Panc1 (cell line): ENCODE measurements around the gene PTK6. TPM values are rescaled to one million over a fixed set of nuclear protein-coding genes. Genes with fewer than 3 reads are reported as not detected.

Experiments
- ATAC-seq: fragments of 200-7000 bp; cut with Tn5 transposase; 2 replicates; pipeline ENCODE4 v1.9.1; 2020; ENCODE audit warnings: mild to moderate bottlenecking, moderate library complexity
- BruUV-seq: library from RNA; stranded (reverse); fragments of 400-500 nt; replicated peaks from 2 replicates; lab custom pipeline; 2021; lab: Mats Ljungman, UMichigan
- CTCF ChIA-PET: fragments of 300-600 bp; sonication (Branson Sonifier 250); formaldehyde crosslinking; loops from one replicate; lab custom pipeline; 2022; ENCODE audit warnings: antibody characterized with exemption; lab: Charles Lee
- POLR2A ChIA-PET: fragments of 300-600 bp; sonication (Branson Sonifier 250); formaldehyde crosslinking; loops from one replicate; lab custom pipeline; 2022; ENCODE audit warnings: antibody characterized with exemption; lab: Charles Lee
- DNase-seq: peaks from one replicate; pipeline ENCODE4 v3.0.0-alpha.2; 2010; ENCODE audit warnings: low read depth, low spot score
- H3K27ac ChIP-seq: 2 replicates; pipeline ENCODE4 v1.5.1; 2011; ENCODE audit warnings: mild to moderate bottlenecking, low read length, inconsistent platforms
- H3K27me3 ChIP-seq: fragments of 200-500 bp; sonication (Bioruptor generic); 2 replicates; pipeline ENCODE4 v1.6.0; 2014; ENCODE audit warnings: low read length, inconsistent platforms; ENCODE audit not compliant: control insufficient read depth, insufficient read depth
- H3K36me3 ChIP-seq: fragments of 200-500 bp; sonication (Bioruptor generic); 2 replicates; pipeline ENCODE4 v1.5.1; 2014; ENCODE audit warnings: inconsistent platforms, mild to moderate bottlenecking, low read length, moderate library complexity; ENCODE audit not compliant: control insufficient read depth, insufficient read depth
- H3K4me1 ChIP-seq: 2 replicates; pipeline ENCODE4 v1.5.1; 2011; ENCODE audit warnings: inconsistent platforms, mild to moderate bottlenecking, low read length, moderate library complexity; ENCODE audit not compliant: control insufficient read depth, insufficient read depth
- H3K4me3 ChIP-seq, 2 experiments: 2 replicates each; pipeline ENCODE4 v1.5.1; 2011 to 2012; ENCODE audit warnings: low read depth in 2 of 2, low read length in 2 of 2, mild to moderate bottlenecking in 2 of 2, inconsistent platforms in 1 of 2, moderate library complexity in 1 of 2
- H3K9me3 ChIP-seq: fragments of 200-500 bp; sonication (Bioruptor generic); 2 replicates; pipeline ENCODE4 v1.5.1; 2014; ENCODE audit warnings: low read depth, mild to moderate bottlenecking, inconsistent platforms, low read length, moderate library complexity; ENCODE audit not compliant: control insufficient read depth, insufficient read depth
- POLR2AphosphoS5 ChIP-seq: IDR thresholded peaks from 2 replicates; pipeline ENCODE4 v1.6.1; 2012; ENCODE audit warnings: mild to moderate bottlenecking, low read depth, low read length, moderate library complexity
- REST ChIP-seq, 2 experiments: IDR thresholded peaks; 2 replicates each; pipeline ENCODE4 v1.6.1; 2011 to 2012; ENCODE audit warnings: low read depth in 2 of 2, control low read depth in 1 of 2, low read length in 1 of 2, mild to moderate bottlenecking in 1 of 2, moderate library complexity in 1 of 2; ENCODE audit not compliant: insufficient read depth in 1 of 2
- in situ Hi-C: cut with HindIII; loops from 2 replicates; pipeline ENCODE4 v1.10.0; 2016; ENCODE audit warnings: low sequenced_read_pairs, low pct_unique_long_range_greater_than_20kb
- intact Hi-C: fragments of 100-400 bp; cut with micrococcal nuclease; formaldehyde crosslinking; loops from one replicate; pipeline ENCODE4 v1.10.0; 2022; ENCODE audit not compliant: unreplicated experiment
- total RNA-seq: library from RNA; stranded (reverse); gene quantifications from one replicate; pipeline ENCODE4 v1.2.1, GENCODE V29; 2021; ENCODE audit not compliant: unreplicated experiment
- TF ChIP-seq, protein P1 (sequence below): fragments of 450-650 bp; IDR thresholded peaks from 2 replicates; pipeline ENCODE4 v1.5.1; 2017; ENCODE audit warnings: mild to moderate bottlenecking

PTK6 gene
- total RNA-seq, 1 experiment from 2014 or later, result 6.5 TPM

DNA sequence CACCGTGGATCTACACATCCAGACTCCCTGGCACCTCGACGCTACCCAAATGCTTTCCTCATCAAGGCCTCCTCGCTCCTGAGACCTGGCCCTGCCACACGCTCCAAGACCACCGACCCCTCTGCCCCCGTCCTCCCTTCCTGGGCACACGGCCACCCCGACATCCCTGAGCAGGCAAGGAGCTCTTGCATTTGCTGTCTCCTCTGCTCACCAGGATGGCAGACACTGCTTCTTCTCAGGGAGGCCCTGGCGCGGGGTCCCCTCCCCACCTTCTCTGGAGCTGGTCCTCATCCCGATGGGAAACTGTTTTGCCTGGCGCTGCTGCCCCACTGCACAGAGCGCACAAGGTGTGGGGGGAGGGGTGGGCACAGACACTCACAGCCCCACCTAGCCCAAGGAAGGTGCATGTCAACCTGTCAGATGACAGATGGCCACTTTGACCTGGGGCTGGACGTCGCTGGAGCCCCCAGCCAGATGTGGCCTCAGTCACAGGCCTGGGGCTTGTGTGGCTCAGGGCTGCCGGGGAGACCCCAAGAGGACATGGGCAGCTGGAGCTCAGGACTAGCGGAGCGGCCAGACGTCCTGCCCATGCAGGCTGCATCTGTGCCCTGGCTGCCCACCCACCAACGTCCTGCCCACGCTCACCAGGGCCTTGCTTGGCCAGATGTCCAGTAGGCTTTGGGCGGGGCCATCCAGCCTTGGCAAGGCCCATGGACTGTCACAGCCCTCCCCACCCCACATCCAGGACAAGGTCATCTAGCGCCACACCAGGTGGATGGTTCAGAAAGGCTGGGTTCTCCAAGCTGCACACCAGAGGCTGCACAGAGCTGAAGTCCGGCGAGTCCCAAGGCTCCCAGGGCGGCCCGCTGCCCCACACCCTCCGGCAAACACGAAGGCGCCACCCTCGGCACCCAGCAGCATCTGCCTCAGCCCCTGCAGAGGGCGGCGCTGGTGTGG is 58.6 kb downstream of the PTK6 start:
- no peak for DNase-seq
- Histone ChIP-seq H3K36me3 (no peaks in the 10 kb centered on the region), H3K9me3 (no peaks in the 10 kb centered on the region), H3K27ac (no peak overlapping the region), H3K27me3 (no peaks in the 10 kb centered on the region), H3K4me3 (no peak overlapping the region), H3K4me1 (peaks cover 13% of the 10 kb centered on the region)
- intact Hi-C loops, result no loop called here
- no TSS peak for BruUV-seq
- POLR2A ChIA-PET, result no interaction called here
- in situ Hi-C loops, result no loop called here
- no peak for TF ChIP-seq POLR2AphosphoS5
- TF ChIP-seq, protein P1, sequence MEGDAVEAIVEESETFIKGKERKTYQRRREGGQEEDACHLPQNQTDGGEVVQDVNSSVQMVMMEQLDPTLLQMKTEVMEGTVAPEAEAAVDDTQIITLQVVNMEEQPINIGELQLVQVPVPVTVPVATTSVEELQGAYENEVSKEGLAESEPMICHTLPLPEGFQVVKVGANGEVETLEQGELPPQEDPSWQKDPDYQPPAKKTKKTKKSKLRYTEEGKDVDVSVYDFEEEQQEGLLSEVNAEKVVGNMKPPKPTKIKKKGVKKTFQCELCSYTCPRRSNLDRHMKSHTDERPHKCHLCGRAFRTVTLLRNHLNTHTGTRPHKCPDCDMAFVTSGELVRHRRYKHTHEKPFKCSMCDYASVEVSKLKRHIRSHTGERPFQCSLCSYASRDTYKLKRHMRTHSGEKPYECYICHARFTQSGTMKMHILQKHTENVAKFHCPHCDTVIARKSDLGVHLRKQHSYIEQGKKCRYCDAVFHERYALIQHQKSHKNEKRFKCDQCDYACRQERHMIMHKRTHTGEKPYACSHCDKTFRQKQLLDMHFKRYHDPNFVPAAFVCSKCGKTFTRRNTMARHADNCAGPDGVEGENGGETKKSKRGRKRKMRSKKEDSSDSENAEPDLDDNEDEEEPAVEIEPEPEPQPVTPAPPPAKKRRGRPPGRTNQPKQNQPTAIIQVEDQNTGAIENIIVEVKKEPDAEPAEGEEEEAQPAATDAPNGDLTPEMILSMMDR, result no peak
- TF ChIP-seq REST (IDR thresholded peaks at IDR 0.05; ENCODE audit: insufficient read depth in 1 of 2, low read depth in 2 of 2, low read length in 1 of 2), result no peak
- CTCF ChIA-PET, result no interaction called here
- ATAC-seq, result no peak

Other genes with a start within 250 kb of the PTK6 start
- 0.23 TPM for gene COL20A1, start 244.2 kb downstream of the PTK6 start, total RNA-seq
- 2.4 TPM for gene CHRNA4, start 176.0 kb downstream of the PTK6 start, total RNA-seq
- 19.4 TPM for gene KCNQ2, start 64.7 kb downstream of the PTK6 start, total RNA-seq
- gene EEF1A2, start 38.3 kb downstream of the PTK6 start, total RNA-seq, result 178 TPM
- gene PPDPF, start 16.6 kb downstream of the PTK6 start, total RNA-seq, result 241 TPM
- gene SRMS, start 10.4 kb upstream of the PTK6 start, total RNA-seq, result not detected
- 1.3 TPM for gene FNDC11, start 16.8 kb upstream of the PTK6 start, total RNA-seq
- 41.5 TPM for gene HELZ2, start 36.9 kb upstream of the PTK6 start, total RNA-seq
- gene GMEB2, start 89.7 kb upstream of the PTK6 start, total RNA-seq, result 13.1 TPM
- 42.7 TPM for gene STMN3, start 116.0 kb upstream of the PTK6 start, total RNA-seq
- 26.1 TPM for gene RTEL1, start 120.9 kb upstream of the PTK6 start, total RNA-seq
- gene TNFRSF6B, start 159.3 kb upstream of the PTK6 start, total RNA-seq, result not detected
- 57.9 TPM for gene ARFRP1, start 170.6 kb upstream of the PTK6 start, total RNA-seq
- 35.8 TPM for gene ZGPAT, start 170.7 kb upstream of the PTK6 start, total RNA-seq
- 15.2 TPM for gene LIME1, start 199.3 kb upstream of the PTK6 start, total RNA-seq
- gene SLC2A4RG, start 202.4 kb upstream of the PTK6 start, total RNA-seq, result 166 TPM